Suprapubic skin (tissue), 4 donors: Measurements from ENCODE around the gene OR10D3.

Experiments used
- CTCF ChIP-seq, 2 donors: fragments of 200-600 bp in 1 of 2; fragments of 450-650 bp in 1 of 2; sonication (generic) in 1 of 2; IDR thresholded peaks; one replicate each; pipeline ENCODE4 v1.5.1; 2016 to 2019; ENCODE audit warnings: antibody characterized with exemption in 2 of 2, mild to moderate bottlenecking in 1 of 2, moderate library complexity in 1 of 2
- EP300 ChIP-seq: sonication (generic); formaldehyde crosslinking; IDR thresholded peaks from one replicate; pipeline ENCODE4 v1.6.1; 2017; ENCODE audit warnings: antibody characterized with exemption
- POLR2A ChIP-seq, 2 donors: fragments of 450-650 bp; IDR thresholded peaks; one replicate each; pipeline ENCODE4 v1.6.1; 2017; ENCODE audit warnings: antibody characterized with exemption in 2 of 2, mild to moderate bottlenecking in 2 of 2, moderate library complexity in 2 of 2
- POLR2AphosphoS5 ChIP-seq, 3 donors: sonication (generic); formaldehyde crosslinking; IDR thresholded peaks; one replicate each; pipeline ENCODE4 v1.6.1; 2017; ENCODE audit warnings: antibody characterized with exemption in 3 of 3

- TF ChIP-seq CTCF (IDR thresholded peaks at IDR 0.05) (no peak), POLR2A (IDR thresholded peaks at IDR 0.05) (no peak), EP300 (no peak), POLR2AphosphoS5 (IDR thresholded peaks at IDR 0.05) (no peak)
Measured at GRCh38 chr11:124160986-124161385, 22.2 kb upstream of the OR10D3 start.
